ENCODE results near the gene TM2D3. TPM values are rescaled to one million over a fixed set of nuclear protein-coding genes. Genes with fewer than 3 reads are reported as not detected.

TM2D3 gene
- total and polyA plus RNA-seq, 10 of the 15 experiments (the other 5 are each of a cell fraction or from before 2014, with no cell fraction given) = 28.3 to 84.5 (median 45.0) TPM

DNA sequence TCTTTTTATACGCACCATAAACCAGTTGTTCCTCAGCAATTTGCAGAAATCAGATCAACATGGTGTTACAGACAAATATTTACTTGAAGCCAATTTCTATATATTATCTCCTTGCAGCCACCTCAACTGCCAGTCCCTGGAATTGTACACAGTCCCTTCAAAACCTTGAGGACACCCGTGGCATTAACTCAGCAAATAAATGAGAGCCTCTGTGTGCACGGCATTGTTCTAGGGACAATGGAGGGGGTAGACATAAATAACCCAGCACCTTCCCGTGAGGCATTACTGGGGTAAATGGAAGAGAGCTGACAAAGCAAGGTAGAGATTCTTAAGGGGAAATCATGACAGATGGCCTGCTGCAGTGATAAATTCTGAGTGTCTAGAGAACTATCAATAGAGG lies 12.5 kb downstream of the TM2D3 start (continued):
- TF ChIP-seq, protein P1, sequence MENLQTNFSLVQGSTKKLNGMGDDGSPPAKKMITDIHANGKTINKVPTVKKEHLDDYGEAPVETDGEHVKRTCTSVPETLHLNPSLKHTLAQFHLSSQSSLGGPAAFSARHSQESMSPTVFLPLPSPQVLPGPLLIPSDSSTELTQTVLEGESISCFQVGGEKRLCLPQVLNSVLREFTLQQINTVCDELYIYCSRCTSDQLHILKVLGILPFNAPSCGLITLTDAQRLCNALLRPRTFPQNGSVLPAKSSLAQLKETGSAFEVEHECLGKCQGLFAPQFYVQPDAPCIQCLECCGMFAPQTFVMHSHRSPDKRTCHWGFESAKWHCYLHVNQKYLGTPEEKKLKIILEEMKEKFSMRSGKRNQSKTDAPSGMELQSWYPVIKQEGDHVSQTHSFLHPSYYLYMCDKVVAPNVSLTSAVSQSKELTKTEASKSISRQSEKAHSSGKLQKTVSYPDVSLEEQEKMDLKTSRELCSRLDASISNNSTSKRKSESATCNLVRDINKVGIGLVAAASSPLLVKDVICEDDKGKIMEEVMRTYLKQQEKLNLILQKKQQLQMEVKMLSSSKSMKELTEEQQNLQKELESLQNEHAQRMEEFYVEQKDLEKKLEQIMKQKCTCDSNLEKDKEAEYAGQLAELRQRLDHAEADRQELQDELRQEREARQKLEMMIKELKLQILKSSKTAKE (IDR thresholded peaks at IDR 0.05; ENCODE audit: low read depth, poor library complexity, severe bottlenecking) = no peak

DNA sequence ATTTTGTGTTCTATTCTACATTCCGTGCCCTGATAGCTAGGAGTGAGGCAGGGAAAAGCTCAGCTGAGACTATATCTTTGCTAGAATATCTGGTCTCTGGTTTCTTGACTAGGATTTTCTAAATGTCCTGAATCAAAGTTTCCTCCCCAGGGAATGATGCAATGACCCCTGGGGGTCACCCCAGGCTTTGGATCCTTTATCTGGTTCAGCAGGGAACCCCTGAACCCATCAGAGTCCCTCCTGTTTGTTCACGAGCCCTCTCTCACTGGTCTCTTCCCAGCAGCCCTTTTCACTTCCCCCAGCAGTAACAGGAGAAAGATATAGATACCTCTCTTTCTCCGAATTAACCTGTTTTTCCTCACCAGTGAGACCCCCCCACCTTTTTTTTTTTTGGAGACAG lies 14.3 kb downstream of the TM2D3 start:
- in situ Hi-C loops (cut with MboI) = no loop called here
- 81% methylated on average over 3 of the region's 3 CpGs for WGBS (ENCODE audit: insufficient coverage, insufficient replicate concordance, low lambda C conversion rate, missing lambda C conversion rate)

More for the DNA sequence above, 14.3 kb downstream of the TM2D3 start:
- ATAC-seq = no peak
- CTCF ChIA-PET = no interaction called here
- H4K20me1 ChIP-seq (ENCODE audit: control insufficient read depth, insufficient read depth) = no peaks in the 10 kb centered on the region
- H3K4me3 ChIP-seq = no peak overlapping the region
- peaks cover 0 to 3% of the 10 kb centered on the region in 2 experiments; a peak in 1 of 4 replicates for H3K36me3 ChIP-seq (ENCODE audit: control insufficient read depth in 2 of 2, insufficient read depth in 2 of 2, low read length in 1 of 2)
- POLR2A ChIA-PET = interaction anchor here (1.8 kb wide), 1 partner anchor 344 kb away, joined by 5 read pairs; no protein-coding TSS in a partner anchor
- no peaks in the 10 kb centered on the region for H3K27me3 ChIP-seq (replicated peaks in 1 of 2; ENCODE audit: control insufficient read depth in 2 of 2, insufficient read depth in 2 of 2, low read length in 1 of 2)
- H3K4me2 ChIP-seq (ENCODE audit: control insufficient read depth, insufficient read depth) = no peak overlapping the region
- H3K27ac ChIP-seq (ENCODE audit: control insufficient read depth, insufficient read depth) = no peak overlapping the region
- RAD21 ChIA-PET (ENCODE audit: unreplicated experiment) = interaction anchor here (0.6 kb wide), 1 partner anchor 348 kb away, joined by 4 read pairs; no protein-coding TSS in a partner anchor
- no peaks in the 10 kb centered on the region for H3K9me3 ChIP-seq (replicated peaks; ENCODE audit: control insufficient read depth, insufficient read depth, low read length)
- intact Hi-C loops (cut with micrococcal nuclease; ENCODE audit: unreplicated experiment) = no loop called here
- SMC1A ChIA-PET (ENCODE audit: uncharacterized antibody, unreplicated experiment) = no interaction called here
- no TSS peak for BruUV-seq (replicated peaks)
- no peak for FAIRE-seq
- no peak for TF ChIP-seq CBFB (IDR thresholded peaks at IDR 0.05; ENCODE audit: low read depth)
- no peak for TF ChIP-seq NFYB (IDR thresholded peaks at IDR 0.05; ENCODE audit: insufficient read depth, low read depth, low read length)
- TF ChIP-seq, protein P2, sequence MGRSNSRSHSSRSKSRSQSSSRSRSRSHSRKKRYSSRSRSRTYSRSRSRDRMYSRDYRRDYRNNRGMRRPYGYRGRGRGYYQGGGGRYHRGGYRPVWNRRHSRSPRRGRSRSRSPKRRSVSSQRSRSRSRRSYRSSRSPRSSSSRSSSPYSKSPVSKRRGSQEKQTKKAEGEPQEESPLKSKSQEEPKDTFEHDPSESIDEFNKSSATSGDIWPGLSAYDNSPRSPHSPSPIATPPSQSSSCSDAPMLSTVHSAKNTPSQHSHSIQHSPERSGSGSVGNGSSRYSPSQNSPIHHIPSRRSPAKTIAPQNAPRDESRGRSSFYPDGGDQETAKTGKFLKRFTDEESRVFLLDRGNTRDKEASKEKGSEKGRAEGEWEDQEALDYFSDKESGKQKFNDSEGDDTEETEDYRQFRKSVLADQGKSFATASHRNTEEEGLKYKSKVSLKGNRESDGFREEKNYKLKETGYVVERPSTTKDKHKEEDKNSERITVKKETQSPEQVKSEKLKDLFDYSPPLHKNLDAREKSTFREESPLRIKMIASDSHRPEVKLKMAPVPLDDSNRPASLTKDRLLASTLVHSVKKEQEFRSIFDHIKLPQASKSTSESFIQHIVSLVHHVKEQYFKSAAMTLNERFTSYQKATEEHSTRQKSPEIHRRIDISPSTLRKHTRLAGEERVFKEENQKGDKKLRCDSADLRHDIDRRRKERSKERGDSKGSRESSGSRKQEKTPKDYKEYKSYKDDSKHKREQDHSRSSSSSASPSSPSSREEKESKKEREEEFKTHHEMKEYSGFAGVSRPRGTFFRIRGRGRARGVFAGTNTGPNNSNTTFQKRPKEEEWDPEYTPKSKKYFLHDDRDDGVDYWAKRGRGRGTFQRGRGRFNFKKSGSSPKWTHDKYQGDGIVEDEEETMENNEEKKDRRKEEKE (IDR thresholded peaks at IDR 0.05) = no peak
- TF ChIP-seq, protein P3, sequence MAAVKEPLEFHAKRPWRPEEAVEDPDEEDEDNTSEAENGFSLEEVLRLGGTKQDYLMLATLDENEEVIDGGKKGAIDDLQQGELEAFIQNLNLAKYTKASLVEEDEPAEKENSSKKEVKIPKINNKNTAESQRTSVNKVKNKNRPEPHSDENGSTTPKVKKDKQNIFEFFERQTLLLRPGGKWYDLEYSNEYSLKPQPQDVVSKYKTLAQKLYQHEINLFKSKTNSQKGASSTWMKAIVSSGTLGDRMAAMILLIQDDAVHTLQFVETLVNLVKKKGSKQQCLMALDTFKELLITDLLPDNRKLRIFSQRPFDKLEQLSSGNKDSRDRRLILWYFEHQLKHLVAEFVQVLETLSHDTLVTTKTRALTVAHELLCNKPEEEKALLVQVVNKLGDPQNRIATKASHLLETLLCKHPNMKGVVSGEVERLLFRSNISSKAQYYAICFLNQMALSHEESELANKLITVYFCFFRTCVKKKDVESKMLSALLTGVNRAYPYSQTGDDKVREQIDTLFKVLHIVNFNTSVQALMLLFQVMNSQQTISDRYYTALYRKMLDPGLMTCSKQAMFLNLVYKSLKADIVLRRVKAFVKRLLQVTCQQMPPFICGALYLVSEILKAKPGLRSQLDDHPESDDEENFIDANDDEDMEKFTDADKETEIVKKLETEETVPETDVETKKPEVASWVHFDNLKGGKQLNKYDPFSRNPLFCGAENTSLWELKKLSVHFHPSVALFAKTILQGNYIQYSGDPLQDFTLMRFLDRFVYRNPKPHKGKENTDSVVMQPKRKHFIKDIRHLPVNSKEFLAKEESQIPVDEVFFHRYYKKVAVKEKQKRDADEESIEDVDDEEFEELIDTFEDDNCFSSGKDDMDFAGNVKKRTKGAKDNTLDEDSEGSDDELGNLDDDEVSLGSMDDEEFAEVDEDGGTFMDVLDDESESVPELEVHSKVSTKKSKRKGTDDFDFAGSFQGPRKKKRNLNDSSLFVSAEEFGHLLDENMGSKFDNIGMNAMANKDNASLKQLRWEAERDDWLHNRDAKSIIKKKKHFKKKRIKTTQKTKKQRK (IDR thresholded peaks at IDR 0.05; ENCODE audit: low read depth, low read length) = no peak
- no peak for TF ChIP-seq ESRRA (IDR thresholded peaks at IDR 0.05; ENCODE audit: low read length)
- TF ChIP-seq, protein P4, sequence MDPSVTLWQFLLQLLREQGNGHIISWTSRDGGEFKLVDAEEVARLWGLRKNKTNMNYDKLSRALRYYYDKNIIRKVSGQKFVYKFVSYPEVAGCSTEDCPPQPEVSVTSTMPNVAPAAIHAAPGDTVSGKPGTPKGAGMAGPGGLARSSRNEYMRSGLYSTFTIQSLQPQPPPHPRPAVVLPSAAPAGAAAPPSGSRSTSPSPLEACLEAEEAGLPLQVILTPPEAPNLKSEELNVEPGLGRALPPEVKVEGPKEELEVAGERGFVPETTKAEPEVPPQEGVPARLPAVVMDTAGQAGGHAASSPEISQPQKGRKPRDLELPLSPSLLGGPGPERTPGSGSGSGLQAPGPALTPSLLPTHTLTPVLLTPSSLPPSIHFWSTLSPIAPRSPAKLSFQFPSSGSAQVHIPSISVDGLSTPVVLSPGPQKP (IDR thresholded peaks at IDR 0.05; ENCODE audit: low read depth, low read length) = no peak
- H3K4me1 ChIP-seq (ENCODE audit: control insufficient read depth, insufficient read depth, low read length) = peaks cover 5% of the 10 kb centered on the region; the same call in 1 of the 2 replicates
- no peaks in the 10 kb centered on the region for H3K79me2 ChIP-seq (ENCODE audit: control insufficient read depth, insufficient read depth, low read length)
- H3K9ac ChIP-seq (ENCODE audit: control insufficient read depth, insufficient read depth, low read length) = no peak overlapping the region
- no peak for DNase-seq (ENCODE audit: low read depth, low spot score)
- H2AFZ ChIP-seq (ENCODE audit: control insufficient read depth, low read depth, low read length) = no peak overlapping the region
